GM15510 (cell line): ENCODE results near the gene CCNL1.

Experiments
- POLR2A ChIP-seq: IDR thresholded peaks from 3 replicates; pipeline ENCODE4 v1.6.1; 2011; ENCODE audit warnings: borderline replicate concordance; ENCODE audit not compliant: insufficient read length; ENCODE audit errors: extremely low read depth

The CCNL1 gene

DNA sequence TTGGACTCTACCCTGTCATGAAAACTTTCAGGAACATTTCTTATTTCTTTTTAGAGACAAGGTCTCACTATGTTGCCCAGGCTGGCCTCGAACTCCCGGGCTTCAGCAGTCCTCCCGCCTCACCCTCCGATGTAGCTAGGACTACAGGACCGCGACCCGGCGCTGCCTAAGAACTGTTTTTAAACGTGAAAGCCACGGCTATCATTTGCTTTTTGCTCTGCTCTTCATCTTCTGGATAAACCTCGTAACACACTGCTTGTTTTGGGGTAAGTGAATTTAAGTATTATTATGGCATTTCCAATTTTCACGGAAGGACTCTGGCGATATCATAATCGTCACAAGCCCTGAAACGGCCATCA, 14.3 kb upstream of the CCNL1 start:
- TF ChIP-seq POLR2A = no peak

DNA sequence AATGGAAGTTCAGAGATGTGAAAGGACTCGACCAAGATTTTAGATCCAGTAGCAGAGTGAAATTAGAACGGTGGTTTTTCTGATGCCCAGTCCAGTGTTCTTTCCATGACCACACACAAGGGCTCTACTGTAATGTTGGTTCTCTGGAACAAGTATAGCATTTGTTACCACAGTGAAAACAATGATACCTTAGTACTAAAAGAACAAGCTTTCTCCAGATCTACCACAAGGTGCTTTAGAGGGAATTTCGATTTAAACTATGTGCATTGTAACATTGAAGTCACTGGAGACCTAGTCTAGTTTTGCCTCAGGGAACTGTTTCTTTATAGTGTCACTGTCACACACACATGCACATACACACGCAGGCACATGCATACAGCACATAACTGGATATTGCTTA, 12.8 kb upstream of the CCNL1 start:
- TF ChIP-seq POLR2A = no peak

DNA sequence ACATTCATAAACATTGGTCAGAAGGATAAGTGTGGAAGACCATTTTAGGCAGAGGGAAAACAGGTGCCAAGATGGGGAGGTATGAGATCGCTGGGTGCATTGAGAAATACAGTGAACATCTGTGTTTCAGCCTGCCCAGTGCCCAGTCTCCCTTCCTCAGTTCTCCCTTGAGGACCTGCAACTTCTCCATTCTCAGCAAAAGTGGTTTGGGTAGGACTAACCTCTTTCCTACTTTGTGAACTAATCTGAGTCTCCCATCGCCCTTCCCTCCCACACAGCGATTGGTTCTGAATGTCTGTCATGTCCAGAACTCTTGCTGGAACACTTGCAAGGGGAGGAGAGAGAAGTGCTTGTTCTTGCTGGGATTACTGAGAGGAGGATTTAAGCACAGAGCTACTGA, 10.9 kb upstream of the CCNL1 start:
- TF ChIP-seq POLR2A = no peak

DNA sequence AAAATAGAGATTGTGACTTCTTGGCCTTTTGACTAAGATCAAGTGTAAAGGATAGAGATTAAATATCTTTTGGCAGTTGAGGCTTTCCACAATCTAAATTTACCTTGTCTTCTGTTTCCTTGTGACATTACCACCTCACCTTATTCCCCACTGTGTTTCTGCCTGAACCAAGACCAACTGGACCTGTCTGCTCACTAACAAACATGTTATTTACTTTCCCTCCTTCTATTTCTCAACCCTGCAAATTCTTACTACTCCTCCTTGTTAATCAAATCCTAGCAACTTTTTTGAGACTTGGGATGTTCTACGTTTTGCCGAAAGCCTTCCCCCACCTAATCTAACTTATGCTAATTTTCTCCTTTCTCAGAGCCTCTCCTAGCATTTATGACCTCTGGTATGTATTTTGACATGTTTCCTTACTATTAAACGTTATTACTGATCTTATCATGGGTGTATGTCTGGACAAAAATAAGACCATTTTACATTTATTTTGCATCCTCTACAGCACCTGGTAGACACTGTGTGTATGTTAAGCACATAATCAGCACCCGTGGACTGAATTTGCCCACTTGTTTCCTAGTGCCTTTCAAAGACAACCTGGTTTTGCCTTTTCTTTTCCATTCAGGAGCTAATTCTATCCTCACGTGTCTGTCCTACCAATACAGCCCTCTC, 7.6 kb upstream of the CCNL1 start:
- TF ChIP-seq POLR2A = no peak

DNA sequence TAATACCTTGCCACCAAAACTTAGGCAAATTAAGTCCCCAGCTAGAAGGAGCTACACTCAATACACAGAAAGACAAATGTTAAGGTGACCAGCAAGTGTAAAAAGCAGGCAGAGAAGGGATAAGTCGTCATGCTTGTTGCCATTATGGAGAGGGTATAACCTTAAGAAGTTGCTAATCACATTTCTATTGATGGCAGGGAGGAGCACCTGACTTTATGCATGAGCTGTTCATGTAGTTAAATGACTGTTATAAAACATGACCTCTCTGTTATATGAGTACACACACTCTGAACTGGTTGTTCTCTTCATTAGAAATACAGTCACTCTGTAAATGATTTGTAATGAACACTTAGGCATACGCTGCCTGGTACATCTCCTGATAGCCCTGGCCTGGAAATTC, 6.6 kb upstream of the CCNL1 start:
- TF ChIP-seq POLR2A = no peak

DNA sequence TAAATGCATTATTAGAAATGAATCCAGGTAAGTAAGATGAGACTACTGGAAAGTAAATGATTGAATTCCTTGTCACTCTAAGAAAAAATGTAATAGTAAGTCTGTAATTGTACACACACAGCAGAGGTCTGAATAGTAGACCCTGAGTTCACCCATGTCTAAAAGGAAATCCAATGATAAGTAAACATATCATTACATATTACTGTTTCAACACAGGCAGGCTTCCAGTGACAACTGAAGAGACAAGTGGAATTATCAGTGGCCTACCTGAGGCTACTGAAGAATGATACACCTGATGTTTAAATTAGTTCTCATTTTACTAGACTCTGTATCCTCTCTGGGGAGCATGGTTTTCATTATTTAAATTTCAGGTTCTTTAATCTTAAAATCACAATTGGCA, 6.2 kb upstream of the CCNL1 start:
- no peak for TF ChIP-seq POLR2A

DNA sequence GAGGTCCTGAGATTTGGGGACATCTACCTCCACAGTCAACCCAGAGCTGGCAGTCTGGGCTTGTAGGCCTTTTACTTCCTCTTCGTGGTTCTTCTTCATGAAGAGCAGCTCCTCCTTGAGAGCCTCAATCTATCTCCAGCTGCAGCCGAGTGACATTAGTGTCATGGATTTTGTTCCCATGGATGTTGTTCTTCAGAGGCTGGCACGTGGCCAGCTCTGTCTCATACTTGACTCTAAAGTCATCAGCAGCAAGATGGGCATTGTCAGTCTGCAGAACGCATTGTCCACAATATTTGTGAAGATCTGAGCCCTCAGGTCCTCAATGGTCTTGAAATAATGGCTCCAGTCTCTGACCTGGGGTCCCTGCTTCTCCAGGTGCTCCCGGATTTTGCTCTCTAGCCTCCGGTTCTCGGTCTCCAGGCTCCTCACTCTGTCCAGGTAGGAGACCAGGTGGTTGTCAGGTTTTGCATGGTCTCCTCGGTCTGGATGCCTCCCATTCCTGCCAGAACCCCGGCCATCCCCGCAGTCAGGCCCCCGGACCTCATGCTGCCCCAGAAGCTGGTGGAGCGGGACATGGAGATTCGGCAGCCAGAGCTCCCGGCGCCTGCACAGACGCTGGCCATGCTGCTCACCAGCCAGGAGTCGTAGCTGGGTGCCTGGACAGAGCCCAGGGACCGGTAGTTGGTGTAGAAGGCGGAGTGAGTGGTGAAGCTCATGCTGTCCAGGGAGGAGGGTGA, 3.4 kb upstream of the CCNL1 start:
- no peak for TF ChIP-seq POLR2A

DNA sequence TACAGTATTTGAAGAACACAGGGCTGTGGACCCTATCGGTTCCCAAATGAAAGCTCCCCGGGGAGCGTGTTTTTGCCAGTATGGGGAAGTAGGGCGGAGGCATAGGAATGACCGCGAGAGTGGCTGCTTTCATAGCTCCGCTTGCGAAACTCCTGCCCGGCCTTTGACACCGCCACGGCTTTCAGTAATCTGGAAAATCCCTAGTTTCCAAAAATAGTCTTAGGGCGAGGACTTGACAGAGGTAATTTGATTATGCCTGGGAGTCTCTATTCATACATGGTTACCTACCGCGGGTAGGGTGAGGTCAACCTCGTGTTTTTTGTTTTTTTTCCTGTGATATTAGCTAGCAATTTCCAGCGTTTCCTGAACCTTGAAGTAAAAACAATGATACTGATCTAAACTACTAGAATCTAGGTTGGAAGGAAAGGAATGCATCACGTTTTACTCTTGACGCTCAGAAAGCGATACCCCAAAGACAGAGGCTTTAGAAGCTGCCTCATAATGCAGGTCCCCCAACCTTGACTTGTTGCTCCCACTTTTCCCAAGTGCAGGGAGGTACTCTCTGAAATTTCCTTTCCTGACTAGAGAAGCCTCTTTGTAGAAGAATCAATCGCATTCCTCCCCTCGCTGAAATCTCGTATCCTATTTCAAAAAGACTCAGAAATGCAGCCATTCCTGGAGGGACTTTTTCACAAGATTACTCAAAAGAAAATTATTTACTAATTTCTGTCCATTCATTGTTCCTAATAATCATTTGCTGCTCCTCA, 894 bp upstream of the CCNL1 start:
- no peak for TF ChIP-seq POLR2A

DNA sequence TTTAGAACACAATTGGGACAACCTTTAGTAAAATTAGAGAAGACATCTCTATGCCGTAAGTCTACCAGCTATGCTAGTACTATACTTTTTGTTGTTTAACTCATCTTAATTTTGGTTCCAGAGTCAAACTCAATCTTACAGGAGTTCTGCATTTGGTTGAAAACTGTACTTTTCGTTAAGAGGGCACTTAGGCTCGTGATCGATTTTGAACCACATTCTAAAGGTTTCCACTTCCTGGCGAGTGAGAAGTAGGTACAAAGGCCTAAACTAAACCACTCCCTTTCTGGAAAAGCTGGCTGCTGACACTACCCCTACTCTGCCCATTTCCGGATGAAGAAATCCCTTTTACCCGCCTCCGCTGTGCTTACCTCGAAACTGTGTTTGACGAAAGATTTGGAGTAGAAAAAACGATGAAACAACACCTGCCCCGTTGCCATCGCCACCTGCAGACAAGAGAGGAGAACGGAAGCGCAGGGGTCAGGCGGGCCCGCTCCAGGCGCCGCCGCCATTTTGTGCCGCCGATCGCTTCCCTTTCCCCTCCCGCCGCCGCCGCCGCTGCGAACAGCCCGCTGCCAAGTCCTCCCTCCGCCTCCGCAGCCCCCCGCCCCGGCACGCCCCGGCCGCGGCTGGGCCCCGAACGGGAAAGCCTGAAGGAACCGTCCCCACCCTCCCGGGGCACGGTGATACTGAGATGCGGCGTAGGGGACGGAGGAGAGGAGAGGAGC, 748 bp downstream of the CCNL1 start:
- no peak for TF ChIP-seq POLR2A

DNA sequence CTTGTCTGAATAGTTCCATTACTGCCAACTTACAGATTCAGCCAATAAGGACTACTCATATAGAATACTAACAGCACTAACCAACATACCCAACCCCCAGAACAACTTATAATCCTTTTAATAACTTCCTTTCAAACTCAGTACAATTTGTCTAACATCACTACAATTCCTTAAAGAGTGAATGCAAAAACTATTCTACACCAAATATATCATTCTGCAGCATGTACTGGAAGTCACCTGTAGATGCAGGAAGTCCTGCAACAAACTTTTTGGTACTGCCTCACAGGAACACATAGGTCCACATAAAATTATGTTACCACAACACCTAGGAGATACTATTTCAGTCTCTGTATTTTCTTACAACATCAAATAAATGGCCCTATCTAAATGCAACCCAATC, 2.1 kb downstream of the CCNL1 start:
- TF ChIP-seq POLR2A = no peak

DNA sequence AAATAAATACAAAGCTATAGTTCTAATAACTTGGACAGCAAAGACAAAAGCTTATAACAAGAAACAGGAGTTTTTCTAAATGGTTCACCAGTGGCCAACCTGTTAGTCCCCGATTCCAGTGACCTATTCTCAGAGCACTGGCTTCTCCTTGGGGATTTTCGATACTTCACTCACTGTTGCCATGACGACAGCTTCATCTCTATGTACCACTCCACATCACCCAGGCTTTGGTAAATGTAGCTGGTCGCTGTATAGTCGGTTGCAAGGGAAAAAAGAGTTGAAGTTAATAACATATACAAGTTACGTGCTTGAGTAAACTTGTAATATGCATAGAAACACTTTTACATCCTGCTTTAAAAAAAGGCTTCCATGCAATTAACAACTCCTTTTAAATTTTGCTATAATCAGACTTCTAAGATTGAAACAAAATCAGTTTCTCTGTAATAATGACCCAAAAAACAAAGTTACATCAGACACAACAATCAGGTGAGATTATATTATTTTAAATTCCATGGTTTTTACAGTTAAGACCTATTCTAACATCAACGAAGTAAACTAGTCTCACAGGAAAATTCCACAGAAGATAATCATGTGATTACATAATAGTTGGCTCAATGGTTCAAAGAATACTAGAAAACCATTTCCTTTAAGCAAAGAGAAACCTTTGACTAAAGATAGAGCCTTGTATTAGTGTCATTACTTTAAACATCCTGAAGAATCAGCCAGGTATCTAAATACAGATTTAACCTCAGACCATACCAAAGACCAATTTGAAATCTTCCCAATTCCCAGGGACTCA, 2.9 kb downstream of the CCNL1 start:
- TF ChIP-seq POLR2A = no peak

DNA sequence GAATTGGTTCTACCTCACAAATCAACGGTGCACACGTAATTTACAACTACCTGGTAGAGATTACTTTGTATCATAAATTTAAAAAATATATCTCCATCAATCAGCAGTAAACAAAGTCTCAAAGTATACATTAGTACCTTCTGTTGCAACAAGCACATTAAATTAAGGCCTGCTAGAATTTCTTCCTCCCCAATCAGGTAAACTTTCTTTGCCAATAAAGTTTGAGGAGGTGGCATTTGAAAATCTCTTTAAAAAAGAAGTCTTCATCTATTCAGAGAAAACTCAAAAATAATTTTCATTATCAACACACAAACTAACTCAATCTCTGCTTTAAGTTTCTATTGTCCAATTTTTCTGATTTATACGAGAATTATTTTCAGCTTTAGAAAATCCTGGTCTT, 4.4 kb downstream of the CCNL1 start:
- TF ChIP-seq POLR2A = no peak

DNA sequence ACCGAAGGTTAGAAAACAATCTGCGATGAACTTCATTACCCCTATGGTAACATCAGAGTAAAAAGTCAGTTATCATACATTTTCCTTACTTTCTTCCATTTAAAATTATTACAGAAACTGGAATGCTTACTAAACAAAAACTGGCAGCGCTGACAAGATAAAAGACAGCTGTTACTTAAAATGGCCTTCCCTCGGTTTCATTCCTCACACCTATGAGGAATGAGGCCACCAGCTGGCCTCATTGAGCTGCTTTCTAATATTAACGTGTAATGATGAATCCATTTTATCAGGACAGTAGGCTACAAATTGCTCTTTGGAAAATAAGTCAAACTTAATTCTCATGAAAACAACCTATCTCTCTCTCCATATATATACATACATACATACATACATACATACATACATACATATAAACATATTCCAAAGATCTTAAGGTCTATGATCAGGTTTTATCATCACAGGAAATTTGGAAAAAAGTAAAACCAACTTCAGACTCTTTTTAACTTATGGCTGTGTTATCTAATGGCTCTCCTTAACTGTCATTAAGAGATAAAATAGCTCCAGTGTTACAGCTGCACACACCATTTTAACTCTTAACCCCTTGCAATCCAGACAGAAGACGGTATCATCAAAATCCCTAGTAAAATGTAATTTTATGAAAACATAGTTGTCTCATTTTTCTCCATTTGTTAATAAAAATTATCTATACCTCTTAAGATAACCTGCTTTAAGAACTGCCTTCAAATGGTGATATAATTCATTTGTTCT, 5.2 kb downstream of the CCNL1 start:
- no peak for TF ChIP-seq POLR2A

DNA sequence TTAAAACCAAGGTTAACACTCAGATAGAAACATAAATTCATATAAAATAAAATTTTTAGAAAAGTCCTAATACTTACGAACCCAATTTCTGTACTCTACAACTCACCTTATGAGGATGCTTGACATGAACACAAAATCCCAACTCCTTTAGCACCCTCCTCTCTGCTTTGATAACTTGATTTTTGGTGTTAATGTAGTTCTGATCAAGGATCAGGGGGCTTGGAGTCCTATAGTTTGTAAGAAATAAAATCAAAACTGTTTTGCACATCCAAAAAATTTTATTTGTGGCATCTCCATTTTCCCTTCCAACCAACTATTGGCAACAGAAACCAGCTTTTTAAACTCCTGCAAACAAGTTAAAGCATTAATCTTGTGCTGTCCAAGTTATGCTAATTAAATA, 7.0 kb downstream of the CCNL1 start:
- TF ChIP-seq POLR2A = no peak
